ENCODE measurements around the gene LEMD2.

Gene LEMD2

GRCh38 chr6:33732817-33733708 lies 55.9 kb downstream of the LEMD2 start:
- no peak for DNase-seq

- no peak for DNase-seq
Observed at GRCh38 chr6:33732385-33732784, 56.5 kb downstream of the LEMD2 start.

- no peak for DNase-seq
Observed at GRCh38 chr6:33731751-33732282, 57.1 kb downstream of the LEMD2 start.

- no peak for DNase-seq
Observed at GRCh38 chr6:33731035-33731434, 57.9 kb downstream of the LEMD2 start.

GRCh38 chr6:33730611-33731010 lies 58.3 kb downstream of the LEMD2 start:
- no peak for DNase-seq

- DNase-seq, result no peak
Observed at GRCh38 chr6:33729059-33729458, 59.9 kb downstream of the LEMD2 start.

- DNase-seq, result no peak
Observed at GRCh38 chr6:33728438-33728837, 60.5 kb downstream of the LEMD2 start.

GRCh38 chr6:33727932-33728331 lies 61.0 kb downstream of the LEMD2 start:
- DNase-seq, result no peak

- no peak for DNase-seq
Observed at GRCh38 chr6:33727126-33727525, 61.8 kb downstream of the LEMD2 start.

- no peak for DNase-seq
Observed at GRCh38 chr6:33726696-33727095, 62.2 kb downstream of the LEMD2 start.

GRCh38 chr6:33725891-33726673 lies 62.8 kb downstream of the LEMD2 start:
- no peak for DNase-seq

- DNase-seq, result no peak
Observed at GRCh38 chr6:33725222-33725621, 63.7 kb downstream of the LEMD2 start.

GRCh38 chr6:33724102-33725023 lies 64.6 kb downstream of the LEMD2 start:
- DNase-seq, result no peak

GRCh38 chr6:33723371-33724085 lies 65.4 kb downstream of the LEMD2 start:
- DNase-seq, result no peak

- no peak for DNase-seq
Observed at GRCh38 chr6:33722103-33722623, 66.8 kb downstream of the LEMD2 start.

- DNase-seq, result no peak
Observed at GRCh38 chr6:33721508-33721907, 67.4 kb downstream of the LEMD2 start.
